GM04503 (cell line): ENCODE results near the gene GDI1.

ENCODE experiments used
- DNase-seq: peaks from one replicate; pipeline ENCODE4 v3.0.0-alpha.2; 2012; ENCODE audit warnings: low read depth

Gene GDI1

GRCh38 chrX:154462396-154462795 lies 25.4 kb downstream of the GDI1 start:
- no peak for DNase-seq

GRCh38 chrX:154463611-154464220 lies 26.8 kb downstream of the GDI1 start:
- DNase-seq: no peak

- DNase-seq: no peak
Measured at GRCh38 chrX:154464806-154465365, 27.9 kb downstream of the GDI1 start.

- DNase-seq: no peak
Measured at GRCh38 chrX:154465601-154466000, 28.6 kb downstream of the GDI1 start.

- DNase-seq: no peak
Measured at GRCh38 chrX:154466036-154466435, 29.1 kb downstream of the GDI1 start.

- DNase-seq: no peak
Measured at GRCh38 chrX:154466907-154467306, 30.0 kb downstream of the GDI1 start.

GRCh38 chrX:154467556-154467955 lies 30.6 kb downstream of the GDI1 start:
- no peak for DNase-seq

GRCh38 chrX:154468217-154468616 lies 31.3 kb downstream of the GDI1 start:
- no peak for DNase-seq

- DNase-seq: no peak
Measured at GRCh38 chrX:154469114-154469513, 32.2 kb downstream of the GDI1 start.

GRCh38 chrX:154469880-154470279 lies 32.9 kb downstream of the GDI1 start:
- no peak for DNase-seq

- DNase-seq: no peak
Measured at GRCh38 chrX:154470434-154470833, 33.5 kb downstream of the GDI1 start.

GRCh38 chrX:154470914-154471568 lies 34.1 kb downstream of the GDI1 start:
- DNase-seq: no peak

- DNase-seq: no peak
Measured at GRCh38 chrX:154471839-154472684, 35.1 kb downstream of the GDI1 start.

- DNase-seq: no peak
Measured at GRCh38 chrX:154472685-154473632, 36.0 kb downstream of the GDI1 start.

GRCh38 chrX:154473683-154474082 lies 36.7 kb downstream of the GDI1 start:
- DNase-seq: no peak

GRCh38 chrX:154476821-154477220 lies 39.9 kb downstream of the GDI1 start:
- DNase-seq: no peak

- no peak for DNase-seq
Measured at GRCh38 chrX:154477891-154478477, 41.0 kb downstream of the GDI1 start.

- DNase-seq: no peak
Measured at GRCh38 chrX:154478728-154479622, 42.0 kb downstream of the GDI1 start, which contains the start of gene LAGE3. Gene LAGE3, minus strand, starts transcription at chrX:154479281. Its CDS starts 366 bp downstream, at chrX:154478915.

GRCh38 chrX:154481195-154481594 lies 44.2 kb downstream of the GDI1 start:
- no peak for DNase-seq
